ENCODE results near the gene NT5M.

The NT5M gene

DNA sequence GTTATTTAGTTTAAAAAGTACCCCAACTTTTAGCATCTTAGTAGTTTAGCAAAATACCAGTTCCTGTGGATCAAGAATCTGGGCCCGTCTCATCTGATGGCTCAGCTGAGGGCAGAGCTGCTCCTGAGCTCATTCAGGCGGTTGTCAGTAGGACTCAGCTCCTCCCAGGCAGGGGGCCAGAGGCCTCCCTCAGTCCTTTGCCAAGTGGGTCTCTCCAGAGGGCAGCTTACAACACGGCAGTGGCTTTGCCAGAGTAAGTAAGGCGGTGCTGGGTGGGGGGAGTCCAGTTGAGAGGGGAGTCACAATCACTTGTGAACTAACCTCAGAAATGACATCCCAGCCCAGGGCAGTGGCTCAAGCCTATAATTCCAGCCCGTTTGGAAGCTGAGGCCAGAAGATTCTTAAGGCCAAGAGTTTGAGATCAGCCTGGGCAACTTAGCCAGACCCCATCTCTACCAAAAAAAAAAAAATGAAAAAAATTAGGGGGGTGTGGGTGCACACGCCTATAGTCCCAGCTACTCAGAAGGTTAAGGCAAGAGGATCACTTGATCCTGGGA lies 92.2 kb downstream of the NT5M start:
- no peaks in the 10 kb centered on the region for H3K27me3 ChIP-seq (ENCODE audit: control insufficient read depth, insufficient read depth, low read length)
- no peaks in the 10 kb centered on the region for H3K36me3 ChIP-seq (ENCODE audit: control insufficient read depth, insufficient read depth, low read length)
- H3K4me1 ChIP-seq: no peaks in the 10 kb centered on the region
- H3K4me3 ChIP-seq (ENCODE audit: low read depth, low read length): no peak overlapping the region
- H2AFZ ChIP-seq: no peak overlapping the region
- TF ChIP-seq, protein P1, sequence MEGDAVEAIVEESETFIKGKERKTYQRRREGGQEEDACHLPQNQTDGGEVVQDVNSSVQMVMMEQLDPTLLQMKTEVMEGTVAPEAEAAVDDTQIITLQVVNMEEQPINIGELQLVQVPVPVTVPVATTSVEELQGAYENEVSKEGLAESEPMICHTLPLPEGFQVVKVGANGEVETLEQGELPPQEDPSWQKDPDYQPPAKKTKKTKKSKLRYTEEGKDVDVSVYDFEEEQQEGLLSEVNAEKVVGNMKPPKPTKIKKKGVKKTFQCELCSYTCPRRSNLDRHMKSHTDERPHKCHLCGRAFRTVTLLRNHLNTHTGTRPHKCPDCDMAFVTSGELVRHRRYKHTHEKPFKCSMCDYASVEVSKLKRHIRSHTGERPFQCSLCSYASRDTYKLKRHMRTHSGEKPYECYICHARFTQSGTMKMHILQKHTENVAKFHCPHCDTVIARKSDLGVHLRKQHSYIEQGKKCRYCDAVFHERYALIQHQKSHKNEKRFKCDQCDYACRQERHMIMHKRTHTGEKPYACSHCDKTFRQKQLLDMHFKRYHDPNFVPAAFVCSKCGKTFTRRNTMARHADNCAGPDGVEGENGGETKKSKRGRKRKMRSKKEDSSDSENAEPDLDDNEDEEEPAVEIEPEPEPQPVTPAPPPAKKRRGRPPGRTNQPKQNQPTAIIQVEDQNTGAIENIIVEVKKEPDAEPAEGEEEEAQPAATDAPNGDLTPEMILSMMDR (IDR thresholded peaks at IDR 0.05): no peak
- no peak overlapping the region for H3K4me2 ChIP-seq (ENCODE audit: low read length)
- no peaks in the 10 kb centered on the region for H3K9me3 ChIP-seq (ENCODE audit: control insufficient read depth, low read length)
- no peak overlapping the region for H3K9ac ChIP-seq
- no peaks in the 10 kb centered on the region for H3K79me2 ChIP-seq
- H3K27ac ChIP-seq: no peak overlapping the region

DNA sequence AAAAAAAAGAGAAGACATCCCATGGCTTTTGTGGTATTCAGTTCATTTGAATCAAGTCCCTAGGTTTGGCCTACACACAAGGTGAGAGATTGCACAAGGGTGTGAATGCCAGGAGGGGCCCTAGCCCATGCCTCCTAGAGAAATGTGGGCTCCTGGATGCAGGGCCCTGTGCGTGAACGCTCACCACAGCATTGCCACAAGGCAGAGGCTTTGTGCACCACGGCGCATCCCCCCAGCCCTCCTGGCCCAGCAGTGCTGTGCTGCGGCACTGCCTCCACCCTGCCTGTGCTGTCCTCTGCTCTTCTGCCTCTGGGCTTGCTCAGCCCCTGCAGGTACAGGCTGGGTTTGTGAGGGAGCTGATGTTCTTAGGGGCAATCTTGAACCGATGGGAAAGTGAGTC lies 92.7 kb downstream of the NT5M start:
- H3K4me1 ChIP-seq: no peaks in the 10 kb centered on the region
- no peak overlapping the region for H3K4me2 ChIP-seq (ENCODE audit: low read length)
- no peaks in the 10 kb centered on the region for H3K36me3 ChIP-seq (ENCODE audit: control insufficient read depth, insufficient read depth, low read length)
- H3K4me3 ChIP-seq (ENCODE audit: low read depth, low read length): no peak overlapping the region
- H3K27me3 ChIP-seq (ENCODE audit: control insufficient read depth, insufficient read depth, low read length): no peaks in the 10 kb centered on the region
- H3K9me3 ChIP-seq (ENCODE audit: control insufficient read depth, low read length): no peaks in the 10 kb centered on the region
- no peak overlapping the region for H2AFZ ChIP-seq
- no peaks in the 10 kb centered on the region for H3K79me2 ChIP-seq
- H3K9ac ChIP-seq: no peak overlapping the region
- no peak overlapping the region for H3K27ac ChIP-seq
- TF ChIP-seq, protein P1 (IDR thresholded peaks at IDR 0.05): no peak

All from parathyroid adenoma (tissue), 2 donors.